Prostate gland (tissue), 2 donors: ENCODE results near the gene CDC73. TPM values are rescaled to one million over a fixed set of nuclear protein-coding genes. Genes with fewer than 3 reads are reported as not detected.

Experiments used
- DNase-seq: peaks from one replicate; pipeline ENCODE4 v3.0.0-alpha.2; 2019; ENCODE audit warnings: low spot score
- H3K27ac ChIP-seq, 2 donors: fragments of 200-600 bp; sonication (generic); 2 replicates each; pipeline ENCODE4 v1.5.1; 2017 to 2019
- H3K27me3 ChIP-seq: fragments of 200-600 bp; sonication (generic); replicated peaks from 2 replicates; pipeline ENCODE4 v1.5.1; 2019; ENCODE audit not compliant: insufficient read depth
- H3K36me3 ChIP-seq, 2 donors: fragments of 200-600 bp; sonication (generic); 1 replicate in 1 of 2; 2 replicates in 1 of 2; pipeline versions ENCODE4 v1.5.1 to v1.8.1; 2017 to 2019
- H3K4me1 ChIP-seq: fragments of 200-600 bp; sonication (generic); replicated peaks from 2 replicates; pipeline ENCODE4 v1.5.1; 2019
- H3K4me3 ChIP-seq, 2 donors: fragments of 200-600 bp; sonication (generic); 2 replicates each; pipeline ENCODE4 v1.5.1; 2017 to 2019
- H3K9me3 ChIP-seq: fragments of 200-600 bp; sonication (generic); 2 replicates; pipeline ENCODE4 v1.5.1; 2017
- POLR2A ChIP-seq: fragments of 450-650 bp; IDR thresholded peaks from one replicate; pipeline ENCODE4 v1.6.1; 2016; ENCODE audit warnings: antibody characterized with exemption, mild to moderate bottlenecking
- POLR2AphosphoS5 ChIP-seq: sonication (generic); formaldehyde crosslinking; IDR thresholded peaks from one replicate; pipeline ENCODE4 v1.6.1; 2017; ENCODE audit warnings: antibody characterized with exemption
- WGBS: methylation state at CpG from one replicate; pipeline ENCODE4 v1.1.5; 2018; 5-methylcytosine and 5-hydroxymethylcytosine counted together
- intact Hi-C: fragments of 100-400 bp; cut with DNase I; formaldehyde crosslinking; loops from one replicate; pipeline ENCODE4 v1.14.2; 2022
- total RNA-seq, 2 donors: library from RNA; depleted of rRNA; stranded (reverse); fragments of >200 nt; gene quantifications; one replicate each; pipeline ENCODE4 v1.1.0, GENCODE V29; 2016
- TF ChIP-seq, protein P1 (sequence below), 4 experiments: fragments of 200-600 bp in 2 of 4; fragments of 450-650 bp in 2 of 4; sonication (generic) in 2 of 4; IDR thresholded peaks; 1 replicate in 3 of 4; 2 replicates in 1 of 4; pipeline ENCODE4 v1.5.1; 2016 to 2019; ENCODE audit warnings: antibody characterized with exemption in 4 of 4, mild to moderate bottlenecking in 2 of 4, moderate library complexity in 2 of 4

The CDC73 gene
- total RNA-seq, 2 donors from 2014 or later, result 36.2 to 48.0 TPM

GRCh38 chr1:193111641-193112090 is 10.2 kb upstream of the CDC73 start:
- DNase-seq, result peak; percentile 21
- intact Hi-C loops, result no loop called here

DNA sequence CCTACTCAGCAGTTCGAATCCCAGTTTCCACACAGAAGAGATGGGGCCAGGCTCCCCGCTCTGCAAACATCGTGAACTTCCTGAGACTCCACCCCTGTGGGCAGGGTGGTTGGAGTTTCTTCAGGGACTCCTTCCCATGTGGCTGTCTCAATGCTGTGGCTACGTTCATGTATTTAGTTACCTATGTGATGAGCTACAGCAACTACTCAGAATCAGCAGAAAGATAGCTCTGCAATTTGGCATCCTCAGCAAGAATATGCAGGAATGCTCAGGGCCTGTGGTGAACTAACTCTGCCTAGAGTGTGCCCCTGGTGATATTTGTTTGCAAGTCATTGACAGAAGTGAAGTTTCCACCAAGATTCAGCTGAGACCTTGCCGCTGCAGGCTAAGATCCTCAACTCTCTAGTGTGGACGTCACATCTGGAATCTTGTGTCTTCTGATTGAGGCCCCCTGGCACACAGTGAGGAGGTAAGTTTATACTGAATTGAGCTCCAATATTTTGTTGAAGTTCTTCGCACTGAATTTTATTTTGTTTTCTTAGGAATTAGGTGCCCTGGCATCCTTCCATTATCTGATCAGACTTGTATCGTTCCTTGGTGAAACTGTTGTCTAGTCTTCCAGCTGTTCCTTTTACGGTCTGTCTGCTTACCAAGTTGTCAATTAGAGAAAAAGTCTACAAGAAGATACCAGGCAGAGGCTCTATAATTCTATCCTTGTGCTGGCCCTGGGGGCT is 8.4 kb upstream of the CDC73 start:
- 47% methylated on average over 9 of the region's 9 CpGs for WGBS
- Histone ChIP-seq H3K4me1 (peaks cover 7% of the 10 kb centered on the region), H3K27ac (peak overlapping the region; percentile 62 to 89), H3K9me3 (no peaks in the 10 kb centered on the region), H3K27me3 (no peaks in the 10 kb centered on the region), H3K4me3 (peak overlapping the region in 1 of 2 donors; percentile 1), H3K36me3 (no peaks in the 10 kb centered on the region)
- intact Hi-C loops, result no loop called here
- no peak for DNase-seq
- TF ChIP-seq POLR2A, result no peak
- no peak for TF ChIP-seq POLR2AphosphoS5
- TF ChIP-seq, protein P1, sequence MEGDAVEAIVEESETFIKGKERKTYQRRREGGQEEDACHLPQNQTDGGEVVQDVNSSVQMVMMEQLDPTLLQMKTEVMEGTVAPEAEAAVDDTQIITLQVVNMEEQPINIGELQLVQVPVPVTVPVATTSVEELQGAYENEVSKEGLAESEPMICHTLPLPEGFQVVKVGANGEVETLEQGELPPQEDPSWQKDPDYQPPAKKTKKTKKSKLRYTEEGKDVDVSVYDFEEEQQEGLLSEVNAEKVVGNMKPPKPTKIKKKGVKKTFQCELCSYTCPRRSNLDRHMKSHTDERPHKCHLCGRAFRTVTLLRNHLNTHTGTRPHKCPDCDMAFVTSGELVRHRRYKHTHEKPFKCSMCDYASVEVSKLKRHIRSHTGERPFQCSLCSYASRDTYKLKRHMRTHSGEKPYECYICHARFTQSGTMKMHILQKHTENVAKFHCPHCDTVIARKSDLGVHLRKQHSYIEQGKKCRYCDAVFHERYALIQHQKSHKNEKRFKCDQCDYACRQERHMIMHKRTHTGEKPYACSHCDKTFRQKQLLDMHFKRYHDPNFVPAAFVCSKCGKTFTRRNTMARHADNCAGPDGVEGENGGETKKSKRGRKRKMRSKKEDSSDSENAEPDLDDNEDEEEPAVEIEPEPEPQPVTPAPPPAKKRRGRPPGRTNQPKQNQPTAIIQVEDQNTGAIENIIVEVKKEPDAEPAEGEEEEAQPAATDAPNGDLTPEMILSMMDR (IDR thresholded peaks at IDR 0.05), result no peak

More at GRCh38 chr1:193111641-193112090, 10.2 kb upstream of the CDC73 start:
- TF ChIP-seq POLR2AphosphoS5, result no peak
- TF ChIP-seq, protein P1 (IDR thresholded peaks at IDR 0.05), result no peak
- no peak for TF ChIP-seq POLR2A
- Histone ChIP-seq H3K27me3 (no peaks in the 10 kb centered on the region), H3K4me1 (peaks cover 7% of the 10 kb centered on the region), H3K36me3 (no peaks in the 10 kb centered on the region), H3K4me3 (no peak overlapping the region), H3K27ac (peak overlapping the region; percentile 62 to 89), H3K9me3 (no peaks in the 10 kb centered on the region)
- 24% methylated on average over 6 of the region's 6 CpGs for WGBS

DNA sequence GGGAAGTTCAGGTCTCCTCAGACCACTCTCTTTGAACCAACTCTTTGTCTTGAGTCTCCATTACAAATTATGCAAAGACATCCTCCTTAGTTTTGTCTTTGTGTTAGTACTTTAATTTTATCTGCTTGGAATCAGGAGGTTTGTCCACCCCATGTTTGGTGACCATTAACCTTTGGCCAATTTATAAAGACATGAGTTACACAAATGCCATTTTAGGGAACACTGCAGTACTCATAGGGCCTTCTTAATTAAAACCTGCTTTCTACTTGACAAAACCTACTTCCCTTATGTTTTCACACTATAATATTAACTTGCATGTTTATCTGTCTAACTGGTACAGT is 7.9 kb upstream of the CDC73 start:
- Histone ChIP-seq H3K27ac (peak overlapping the region; percentile 62 to 89), H3K4me3 (peak overlapping the region in 1 of 2 donors; percentile 1), H3K36me3 (no peaks in the 10 kb centered on the region), H3K27me3 (no peaks in the 10 kb centered on the region), H3K4me1 (peaks cover 7% of the 10 kb centered on the region), H3K9me3 (no peaks in the 10 kb centered on the region)
- no peak for DNase-seq
- TF ChIP-seq POLR2AphosphoS5, result no peak
- TF ChIP-seq, protein P1 (IDR thresholded peaks at IDR 0.05), result no peak
- TF ChIP-seq POLR2A, result no peak
- intact Hi-C loops, result no loop called here

DNA sequence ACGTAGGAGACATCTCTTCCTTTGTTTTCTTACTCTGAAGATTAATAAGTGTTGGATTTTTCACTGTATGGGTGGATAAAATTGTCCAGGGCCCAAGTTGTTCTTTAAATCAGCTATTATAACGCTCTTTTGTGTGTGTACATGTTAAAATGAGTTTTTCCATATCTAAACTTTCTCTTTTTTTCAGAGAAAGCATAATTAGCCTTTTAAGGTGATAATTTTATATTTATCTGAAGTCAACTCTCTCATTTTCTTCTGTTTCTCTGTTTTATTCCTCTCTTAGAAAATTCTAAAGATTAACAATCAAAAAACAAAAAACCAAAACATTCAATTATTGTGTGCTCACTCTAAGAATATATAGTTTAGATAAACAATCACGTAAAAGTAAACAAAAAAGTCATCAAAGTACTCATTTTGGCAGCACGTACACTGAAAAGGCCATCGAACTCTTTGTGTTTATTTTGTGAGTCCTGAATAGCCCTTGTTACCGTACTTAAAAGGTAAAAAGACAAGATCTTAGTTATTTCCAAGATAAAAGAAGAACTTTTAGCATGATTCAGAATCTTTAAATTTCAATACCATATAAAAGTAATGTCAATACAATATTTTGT is 7.2 kb upstream of the CDC73 start:
- Histone ChIP-seq H3K27me3 (no peaks in the 10 kb centered on the region), H3K36me3 (no peaks in the 10 kb centered on the region), H3K4me3 (no peak overlapping the region), H3K4me1 (peaks cover 7% of the 10 kb centered on the region), H3K9me3 (no peaks in the 10 kb centered on the region), H3K27ac (peak overlapping the region; percentile 62 to 89)
- TF ChIP-seq, protein P1 (IDR thresholded peaks at IDR 0.05), result no peak
- DNase-seq, result no peak
- WGBS, result 51% methylated on average over 6 of the region's 6 CpGs
- intact Hi-C loops, result no loop called here
